ENCODE data around the gene DDIT4. TPM values are rescaled to one million over a fixed set of nuclear protein-coding genes. Genes with fewer than 3 reads are reported as not detected.

DDIT4 gene
- total RNA-seq, 1 experiment from 2014 or later: 462 TPM

DNA sequence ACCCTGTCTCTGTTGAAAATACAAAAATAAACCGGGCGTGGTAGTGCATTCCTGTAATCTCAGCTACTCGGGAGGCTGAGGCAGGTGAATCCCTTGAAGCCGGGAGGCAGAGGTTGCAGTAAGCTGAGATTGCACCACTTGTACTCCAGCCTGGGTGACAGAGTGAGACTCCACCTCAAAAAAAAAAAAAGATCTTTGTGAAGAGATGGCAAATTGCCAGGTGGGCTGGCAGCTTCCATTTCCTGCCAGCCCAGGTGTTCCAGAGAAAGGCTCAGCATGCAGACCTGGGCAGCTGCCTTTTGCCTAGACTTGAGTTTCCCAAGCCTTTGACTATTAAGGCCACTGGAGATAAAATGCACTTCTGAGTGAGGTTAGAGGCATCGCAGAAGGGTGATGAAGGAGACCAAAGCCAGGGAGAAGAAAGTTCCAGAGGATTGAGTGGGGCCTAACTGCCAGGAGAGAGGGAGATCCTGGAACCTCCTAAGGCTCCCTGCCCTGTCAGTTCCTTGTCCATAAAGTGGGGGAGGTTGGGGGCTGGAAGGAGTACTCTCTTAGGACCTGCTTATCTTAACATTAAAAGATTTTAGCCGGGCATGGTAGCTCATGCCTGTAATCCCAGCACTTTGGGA is 10.0 kb upstream of the DDIT4 start (continued):
- TF ChIP-seq, protein P1, sequence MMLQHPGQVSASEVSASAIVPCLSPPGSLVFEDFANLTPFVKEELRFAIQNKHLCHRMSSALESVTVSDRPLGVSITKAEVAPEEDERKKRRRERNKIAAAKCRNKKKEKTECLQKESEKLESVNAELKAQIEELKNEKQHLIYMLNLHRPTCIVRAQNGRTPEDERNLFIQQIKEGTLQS (IDR thresholded peaks at IDR 0.05): no peak
- TF ChIP-seq SP1 (IDR thresholded peaks at IDR 0.05; ENCODE audit: low read depth) (0 out of 2 replicates have a peak, but pooled peaks have one; percentile 31), ZFX (IDR thresholded peaks at IDR 0.05) (no peak), EZH2phosphoT487 (IDR thresholded peaks at IDR 0.05; ENCODE audit: borderline replicate concordance) (no peak), JUND (IDR thresholded peaks at IDR 0.05) (no peak), EZH2 (IDR thresholded peaks at IDR 0.05) (no peak)

DNA sequence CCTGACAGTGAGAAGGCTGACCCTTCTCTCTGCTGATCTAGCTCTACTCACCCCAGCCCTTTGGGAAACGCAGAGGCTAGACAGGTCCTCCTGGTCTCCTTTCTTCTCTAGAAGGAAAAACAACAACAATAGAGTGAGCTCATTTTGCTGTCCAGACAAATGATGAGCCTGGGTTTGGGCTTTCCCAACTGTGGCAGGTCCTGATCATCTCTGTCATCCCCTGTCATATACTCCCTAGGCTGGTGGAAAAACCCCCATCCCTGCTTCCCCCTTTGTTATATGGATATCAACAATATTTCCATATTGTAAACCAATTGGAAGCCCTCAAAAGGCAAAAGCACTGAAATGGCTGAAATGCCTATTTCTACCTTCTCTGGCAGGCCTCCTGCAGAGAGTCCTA is 9.2 kb upstream of the DDIT4 start:
- no peak overlapping the region for H3K9ac ChIP-seq (ENCODE audit: low read length)
- POLR2A ChIA-PET: interaction anchor here (0.6 to 9.2 kb wide), 6 partner anchors 10 to 57 kb away, joined by 3 to 166 read pairs (median 4); partner anchors contain the start of gene DDIT4
- no peaks in the 10 kb centered on the region for H4K20me1 ChIP-seq (ENCODE audit: insufficient read depth)
- RAD21 ChIA-PET (ENCODE audit: low non-redundant PET in 1 of 2, low total read pairs in 2 of 2, uncharacterized antibody in 2 of 2, unreplicated experiment in 2 of 2): no interaction called here
- no peak overlapping the region for H3K4me2 ChIP-seq (ENCODE audit: low read length)
- peaks cover 43 to 61% of the 10 kb centered on the region in 2 experiments for H3K4me1 ChIP-seq (ENCODE audit: control insufficient read depth in 1 of 2, insufficient read depth in 2 of 2, low read length in 2 of 2)
- no peak overlapping the region for H2AFZ ChIP-seq (ENCODE audit: low read depth, low read length, poor library complexity, severe bottlenecking)
- no peaks in the 10 kb centered on the region for H3K27me3 ChIP-seq (ENCODE audit: insufficient read depth, low read length)
- no peaks in the 10 kb centered on the region for H3K9me3 ChIP-seq (ENCODE audit: control insufficient read depth in 1 of 2, insufficient read depth in 1 of 2, low read depth in 1 of 2, low read length in 2 of 2)
- intact Hi-C loops (cut with micrococcal nuclease): no loop called here
- H3K9me2 ChIP-seq (ENCODE audit: insufficient read depth): no peaks in the 10 kb centered on the region
- no peak for ATAC-seq
- no peak overlapping the region for H3K27ac ChIP-seq (ENCODE audit: low read depth, low read length)
- no peaks in the 10 kb centered on the region for H3K36me3 ChIP-seq (ENCODE audit: control insufficient read depth in 1 of 2, insufficient read depth in 2 of 2, low read length in 2 of 2)
- no TSS peak for BruUV-seq (replicated peaks)
- CTCF ChIA-PET: interaction anchor here (1.9 kb wide), 1 partner anchor 9 kb away, joined by 4 read pairs; the partner anchor contains the start of gene DDIT4
- DNase-seq (ENCODE audit: low read depth, low spot score): no peak
- no peaks in the 10 kb centered on the region for H3K79me2 ChIP-seq (ENCODE audit: insufficient read depth, low read length)
- no peak overlapping the region for H3K4me3 ChIP-seq (replicated peaks in 1 of 2; ENCODE audit: low read depth in 1 of 2, low read length in 2 of 2)
- TF ChIP-seq, protein P2, sequence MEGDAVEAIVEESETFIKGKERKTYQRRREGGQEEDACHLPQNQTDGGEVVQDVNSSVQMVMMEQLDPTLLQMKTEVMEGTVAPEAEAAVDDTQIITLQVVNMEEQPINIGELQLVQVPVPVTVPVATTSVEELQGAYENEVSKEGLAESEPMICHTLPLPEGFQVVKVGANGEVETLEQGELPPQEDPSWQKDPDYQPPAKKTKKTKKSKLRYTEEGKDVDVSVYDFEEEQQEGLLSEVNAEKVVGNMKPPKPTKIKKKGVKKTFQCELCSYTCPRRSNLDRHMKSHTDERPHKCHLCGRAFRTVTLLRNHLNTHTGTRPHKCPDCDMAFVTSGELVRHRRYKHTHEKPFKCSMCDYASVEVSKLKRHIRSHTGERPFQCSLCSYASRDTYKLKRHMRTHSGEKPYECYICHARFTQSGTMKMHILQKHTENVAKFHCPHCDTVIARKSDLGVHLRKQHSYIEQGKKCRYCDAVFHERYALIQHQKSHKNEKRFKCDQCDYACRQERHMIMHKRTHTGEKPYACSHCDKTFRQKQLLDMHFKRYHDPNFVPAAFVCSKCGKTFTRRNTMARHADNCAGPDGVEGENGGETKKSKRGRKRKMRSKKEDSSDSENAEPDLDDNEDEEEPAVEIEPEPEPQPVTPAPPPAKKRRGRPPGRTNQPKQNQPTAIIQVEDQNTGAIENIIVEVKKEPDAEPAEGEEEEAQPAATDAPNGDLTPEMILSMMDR (IDR thresholded peaks at IDR 0.05 in 2 of 3, conservative IDR thresholded peaks at IDR 0.05 in 1 of 3; ENCODE audit: borderline replicate concordance in 1 of 3, insufficient read depth in 1 of 3, low read depth in 2 of 3, low read length in 2 of 3): no peak
- TF ChIP-seq SIN3A (IDR thresholded peaks at IDR 0.05; ENCODE audit: low read depth) (no peak), JUND (IDR thresholded peaks at IDR 0.05) (no peak), EZH2phosphoT487 (IDR thresholded peaks at IDR 0.05; ENCODE audit: borderline replicate concordance) (no peak), SRF (IDR thresholded peaks at IDR 0.05; ENCODE audit: low read depth) (no peak), POLR2A (IDR thresholded peaks at IDR 0.05; ENCODE audit: borderline replicate concordance, extremely low read depth, insufficient read depth, insufficient read length) (no peak), POLR2AphosphoS5 (IDR thresholded peaks at IDR 0.05; ENCODE audit: low read depth, low read length) (no peak), FOSL1 (IDR thresholded peaks at IDR 0.05; ENCODE audit: low read depth) (no peak), YY1 (IDR thresholded peaks at IDR 0.05; ENCODE audit: extremely low read depth, insufficient replicate concordance, low read depth, low read length) (no peak)
- TF ChIP-seq, protein P3, sequence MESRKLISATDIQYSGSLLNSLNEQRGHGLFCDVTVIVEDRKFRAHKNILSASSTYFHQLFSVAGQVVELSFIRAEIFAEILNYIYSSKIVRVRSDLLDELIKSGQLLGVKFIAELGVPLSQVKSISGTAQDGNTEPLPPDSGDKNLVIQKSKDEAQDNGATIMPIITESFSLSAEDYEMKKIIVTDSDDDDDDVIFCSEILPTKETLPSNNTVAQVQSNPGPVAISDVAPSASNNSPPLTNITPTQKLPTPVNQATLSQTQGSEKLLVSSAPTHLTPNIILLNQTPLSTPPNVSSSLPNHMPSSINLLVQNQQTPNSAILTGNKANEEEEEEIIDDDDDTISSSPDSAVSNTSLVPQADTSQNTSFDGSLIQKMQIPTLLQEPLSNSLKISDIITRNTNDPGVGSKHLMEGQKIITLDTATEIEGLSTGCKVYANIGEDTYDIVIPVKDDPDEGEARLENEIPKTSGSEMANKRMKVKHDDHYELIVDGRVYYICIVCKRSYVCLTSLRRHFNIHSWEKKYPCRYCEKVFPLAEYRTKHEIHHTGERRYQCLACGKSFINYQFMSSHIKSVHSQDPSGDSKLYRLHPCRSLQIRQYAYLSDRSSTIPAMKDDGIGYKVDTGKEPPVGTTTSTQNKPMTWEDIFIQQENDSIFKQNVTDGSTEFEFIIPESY (IDR thresholded peaks at IDR 0.05; ENCODE audit: extremely low read depth, insufficient replicate concordance, low read length): no peak
- TF ChIP-seq, protein P1 (IDR thresholded peaks at IDR 0.05): no peak

All from HCT116 (cell line).